RWPE2 (cell line): ENCODE measurements around the gene COL4A6.

Source experiments
- ATAC-seq: fragments of 200-7000 bp; cut with Tn5 transposase; 3 replicates; pipeline ENCODE4 v1.9.1; 2021; ENCODE audit warnings: low read depth
- DNase-seq: peaks from one replicate; pipeline ENCODE4 v3.0.0-alpha.2; 2020; ENCODE audit warnings: low spot score
- H3K27ac ChIP-seq: fragments of 450-650 bp; 2 replicates; pipeline ENCODE4 v1.5.1; 2017; ENCODE audit warnings: mild to moderate bottlenecking; ENCODE audit not compliant: poor library complexity, severe bottlenecking
- H3K27me3 ChIP-seq: fragments of 250-450 bp; sonication (Bioruptor Pico); 2 replicates; pipeline ENCODE4 v1.5.1; 2021; ENCODE audit warnings: mild to moderate bottlenecking, moderate library complexity; ENCODE audit not compliant: insufficient read depth, poor library complexity, severe bottlenecking
- H3K36me3 ChIP-seq: fragments of 250-450 bp; sonication (Bioruptor Pico); 2 replicates; pipeline ENCODE4 v1.5.1; 2020; ENCODE audit warnings: low read depth, mild to moderate bottlenecking, moderate library complexity
- H3K4me1 ChIP-seq: fragments of 250-450 bp; sonication (Bioruptor Pico); 2 replicates; pipeline ENCODE4 v1.5.1; 2021; ENCODE audit warnings: mild to moderate bottlenecking, moderate library complexity; ENCODE audit not compliant: insufficient read depth, poor library complexity, severe bottlenecking
- H3K4me3 ChIP-seq: fragments of 250-450 bp; sonication (Bioruptor Pico); 2 replicates; pipeline ENCODE4 v1.5.1; 2021; ENCODE audit warnings: mild to moderate bottlenecking, moderate library complexity; ENCODE audit not compliant: severe bottlenecking
- H3K9me3 ChIP-seq: fragments of 250-450 bp; sonication (Bioruptor Pico); 2 replicates; pipeline ENCODE4 v1.5.1; 2021; ENCODE audit warnings: mild to moderate bottlenecking, moderate library complexity; ENCODE audit not compliant: severe bottlenecking
- CTCF ChIP-seq: fragments of 450-650 bp; IDR thresholded peaks from one replicate; pipeline ENCODE4 v1.5.1; 2017; ENCODE audit warnings: mild to moderate bottlenecking, moderate library complexity; ENCODE audit not compliant: poor library complexity, severe bottlenecking

The COL4A6 gene

DNA sequence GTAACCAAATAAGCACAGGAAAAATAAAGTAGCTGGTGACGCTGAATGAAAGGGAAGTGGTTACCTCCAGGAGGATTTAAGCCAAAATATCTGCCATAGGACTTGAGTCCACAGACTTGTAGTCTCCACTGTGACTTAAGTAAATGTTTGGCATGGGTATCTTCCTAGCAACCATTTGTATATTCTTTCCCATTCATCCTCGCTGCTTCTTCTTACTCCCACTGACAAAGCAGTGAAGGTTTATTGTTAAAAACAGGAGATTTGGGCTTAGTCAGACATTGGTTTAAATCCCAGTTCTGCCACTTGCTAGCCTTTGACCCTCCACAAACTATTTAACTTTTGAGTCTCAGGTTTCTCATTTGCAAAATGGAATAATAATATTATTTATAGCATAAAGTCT, 22.3 kb downstream of the COL4A6 start:
- Histone ChIP-seq H3K4me1 (peaks cover 30% of the 10 kb centered on the region), H3K4me3 (no peak overlapping the region), H3K36me3 (no peaks in the 10 kb centered on the region), H3K27me3 (no peaks in the 10 kb centered on the region), H3K9me3 (no peaks in the 10 kb centered on the region), H3K27ac (peak overlapping the region; percentile 76)
- DNase-seq (no peak), ATAC-seq (no peak)
- TF ChIP-seq CTCF: no peak

DNA sequence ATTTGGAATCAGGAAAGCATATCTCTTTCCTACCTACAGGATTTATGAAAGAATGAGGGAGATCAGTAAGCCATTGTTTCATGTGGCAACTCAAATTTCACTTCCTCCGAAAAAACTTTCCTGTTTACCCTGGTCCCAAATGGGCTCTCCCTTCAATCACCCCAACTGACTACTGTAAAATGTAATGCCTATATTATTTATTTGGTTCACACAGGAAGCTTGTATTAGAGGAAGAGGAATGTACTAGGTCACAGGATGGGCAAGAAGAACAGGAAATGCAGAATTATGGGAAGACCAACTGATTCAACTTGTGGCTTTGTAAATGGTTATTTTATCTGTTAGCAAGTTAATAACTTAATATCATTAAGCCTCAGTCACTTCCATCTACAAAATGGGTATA, 23.1 kb downstream of the COL4A6 start:
- H3K36me3 ChIP-seq: no peaks in the 10 kb centered on the region
- no peak for TF ChIP-seq CTCF
- H3K27ac ChIP-seq: peak overlapping the region; percentile 76

GRCh38 chrX:108412783-108413182, 25.4 kb downstream of the COL4A6 start:
- Histone ChIP-seq H3K9me3 (no peaks in the 10 kb centered on the region), H3K4me3 (no peak overlapping the region), H3K4me1 (peaks cover 30% of the 10 kb centered on the region), H3K27me3 (no peaks in the 10 kb centered on the region), H3K27ac (peak overlapping the region; percentile 76), H3K36me3 (no peaks in the 10 kb centered on the region; the same call in 1 of the 2 replicates)
- no peak for TF ChIP-seq CTCF
- ATAC-seq (peak; percentile 95), DNase-seq (no peak)

More for the DNA sequence above, 23.1 kb downstream of the COL4A6 start:
- H3K9me3 ChIP-seq: no peaks in the 10 kb centered on the region
- DNase-seq (no peak), ATAC-seq (no peak)
- no peaks in the 10 kb centered on the region for H3K27me3 ChIP-seq
- H3K4me1 ChIP-seq: peaks cover 30% of the 10 kb centered on the region
- H3K4me3 ChIP-seq: no peak overlapping the region

GRCh38 chrX:108399418-108400165, 38.6 kb downstream of the COL4A6 start:
- H3K9me3 ChIP-seq: no peaks in the 10 kb centered on the region
- peak overlapping the region; percentile 98 for H3K27ac ChIP-seq
- TF ChIP-seq CTCF: no peak
- H3K27me3 ChIP-seq: no peaks in the 10 kb centered on the region
- no peak overlapping the region for H3K4me3 ChIP-seq
- H3K4me1 ChIP-seq: peaks cover 67% of the 10 kb centered on the region
- peaks cover 4% of the 10 kb centered on the region; the same call in 1 of the 2 replicates for H3K36me3 ChIP-seq
- peak; percentile 65 for ATAC-seq
- DNase-seq: no peak
